ENCODE measurements around the gene MON2. TPM values are rescaled to one million over a fixed set of nuclear protein-coding genes. Genes with fewer than 3 reads are reported as not detected.
A peak's percentile ranks its signal among the peaks of the same experiment; 100 is the strongest.

MON2 gene
- total and polyA plus RNA-seq, 2 of the 13 experiments (the other 11 are each of a cell fraction or from before 2014, with no cell fraction given), result 10.5 to 24.8 TPM

- TF ChIP-seq HMGXB4 (CRISPR knock-in tag; IDR thresholded peaks at IDR 0.05; ENCODE audit: borderline replicate concordance in 1 of 2, low read depth in 1 of 2), result peak in 1 of 2 experiments; percentile 93; a peak in 3 of 4 replicates
- TF ChIP-seq NFE2L1 (CRISPR knock-in tag; IDR thresholded peaks at IDR 0.05; ENCODE audit: borderline replicate concordance), result no peak
- TF ChIP-seq SMAD3 (CRISPR knock-in tag; IDR thresholded peaks at IDR 0.05), result no peak
- TF ChIP-seq TBX3 (IDR thresholded peaks at IDR 0.05; ENCODE audit: borderline replicate concordance), result no peak
- TF ChIP-seq SMAD9 (CRISPR knock-in tag; IDR thresholded peaks at IDR 0.05), result no peak
- peak; percentile 63; the same call in 1 of the 2 replicates for TF ChIP-seq HES4 (CRISPR knock-in tag; IDR thresholded peaks at IDR 0.05; ENCODE audit: borderline replicate concordance)
- TF ChIP-seq XRCC5 (optimal IDR thresholded peaks at IDR 0.05; ENCODE audit: low read length), result no peak
- TF ChIP-seq MAZ (IDR thresholded peaks at IDR 0.05; ENCODE audit: borderline replicate concordance, low read depth, low read length), result peak; percentile 33; the same call in 1 of the 2 replicates
- TF ChIP-seq MAZ (CRISPR knock-in tag; IDR thresholded peaks at IDR 0.05; ENCODE audit: low read depth), result no peak
- no peak for TF ChIP-seq FOXK2 (IDR thresholded peaks at IDR 0.05)
- TF ChIP-seq POGK (CRISPR knock-in tag; conservative IDR thresholded peaks at IDR 0.05), result peak; percentile 89
- TF ChIP-seq SMARCE1 (IDR thresholded peaks at IDR 0.05; ENCODE audit: borderline replicate concordance), result no peak
- TF ChIP-seq ZBTB42 (CRISPR knock-in tag; IDR thresholded peaks at IDR 0.05), result no peak
- no peak for TF ChIP-seq ZNF17 (CRISPR knock-in tag; IDR thresholded peaks at IDR 0.05)
- no peak; the same call in 1 of the 2 replicates for TF ChIP-seq ZBTB3 (CRISPR knock-in tag; IDR thresholded peaks at IDR 0.05; ENCODE audit: borderline replicate concordance, low read depth)
- no peak for TF ChIP-seq DDIT3 (CRISPR knock-in tag; IDR thresholded peaks at IDR 0.05)
- peak; percentile 56; the same call in 1 of the 2 replicates for TF ChIP-seq ZNF556 (CRISPR knock-in tag; IDR thresholded peaks at IDR 0.05; ENCODE audit: borderline replicate concordance)
- peak; percentile 55; the same call in 1 of the 2 replicates for TF ChIP-seq MTA1 (CRISPR knock-in tag; IDR thresholded peaks at IDR 0.05; ENCODE audit: borderline replicate concordance)
- no peak for TF ChIP-seq FUBP1 (CRISPR knock-in tag; IDR thresholded peaks at IDR 0.05; ENCODE audit: borderline replicate concordance)
- peak; percentile 96 for TF ChIP-seq GABPB1 (CRISPR knock-in tag; IDR thresholded peaks at IDR 0.05)
Observed at GRCh38 chr12:62466594-62467491, at the start of gene MON2 (continued).
